GM19035 (cell line): ENCODE data around the gene MARCO.
"Not testable (repeated sequence)": the region's sequence is repeated elsewhere in the genome, so short reads cannot be mapped to it uniquely, and the experiment has no call there.

ENCODE experiments used
- ATAC-seq: cut with Tn5 transposase; IDR thresholded peaks from one replicate; pipeline ENCODE4 v1.9.1; 2021; ENCODE audit not compliant: unreplicated experiment

Gene MARCO

GRCh38 chr2:119003856-119004255 lies 61.9 kb downstream of the MARCO start:
- not testable (repeated sequence) for ATAC-seq

- ATAC-seq: no peak
Measured at GRCh38 chr2:119004602-119005001, 62.6 kb downstream of the MARCO start.

GRCh38 chr2:119005051-119005450 lies 63.1 kb downstream of the MARCO start:
- ATAC-seq: no peak

GRCh38 chr2:119005555-119005954 lies 63.6 kb downstream of the MARCO start:
- no peak for ATAC-seq

- no peak for ATAC-seq
Measured at GRCh38 chr2:119006441-119006840, 64.4 kb downstream of the MARCO start.

GRCh38 chr2:119008108-119008507 lies 66.1 kb downstream of the MARCO start:
- no peak for ATAC-seq

GRCh38 chr2:119009110-119009509 lies 67.1 kb downstream of the MARCO start:
- no peak for ATAC-seq

- no peak for ATAC-seq
Measured at GRCh38 chr2:119010336-119010735, 68.3 kb downstream of the MARCO start.

- ATAC-seq: no peak
Measured at GRCh38 chr2:119011162-119011909, 69.3 kb downstream of the MARCO start.

GRCh38 chr2:119011910-119012209 lies 69.9 kb downstream of the MARCO start:
- no peak for ATAC-seq

GRCh38 chr2:119012345-119013301 lies 70.6 kb downstream of the MARCO start:
- ATAC-seq: no peak

- ATAC-seq: no peak
Measured at GRCh38 chr2:119013671-119014070, 71.7 kb downstream of the MARCO start.

GRCh38 chr2:119015845-119016244 lies 73.9 kb downstream of the MARCO start:
- no peak for ATAC-seq

GRCh38 chr2:119019521-119019920 lies 77.5 kb downstream of the MARCO start:
- no peak for ATAC-seq

GRCh38 chr2:119022678-119023077 lies 80.7 kb downstream of the MARCO start:
- ATAC-seq: no peak

- no peak for ATAC-seq
Measured at GRCh38 chr2:119023534-119023933, 81.5 kb downstream of the MARCO start.

GRCh38 chr2:119024152-119024551 lies 82.2 kb downstream of the MARCO start:
- ATAC-seq: no peak

GRCh38 chr2:119024568-119024967 lies 82.6 kb downstream of the MARCO start:
- no peak for ATAC-seq

- no peak for ATAC-seq
Measured at GRCh38 chr2:119025013-119025412, 83.0 kb downstream of the MARCO start.

- no peak for ATAC-seq
Measured at GRCh38 chr2:119025762-119026351, 83.9 kb downstream of the MARCO start.

- no peak for ATAC-seq
Measured at GRCh38 chr2:119026890-119027289, 84.9 kb downstream of the MARCO start.
